CD4-positive, CD25-positive, alpha-beta regulatory T cell (primary cell): ENCODE data around the gene VSNL1. TPM values are rescaled to one million over a fixed set of nuclear protein-coding genes. Genes with fewer than 3 reads are reported as not detected.

Experiments
- ATAC-seq, 2 donors: fragments of 150-1000 bp; cut with Tn5 transposase; one replicate each; pipeline ENCODE4 v1.10.0; 2021; ENCODE audit warnings: low read depth in 2 of 2, moderate number of reproducible peaks in 2 of 2, moderate library complexity in 1 of 2
- DNase-seq, 3 donors: peaks; one replicate each; pipeline versions ENCODE4 v3.0.0 to v3.0.0-alpha.2; 2012 to 2022; ENCODE audit warnings: mixed read lengths in 1 of 3
- H3K27ac ChIP-seq: one replicate; pipeline ENCODE4 v1.7.0; 2013; ENCODE audit warnings: mild to moderate bottlenecking, low read length; ENCODE audit not compliant: insufficient read depth, poor library complexity, severe bottlenecking
- H3K27me3 ChIP-seq: one replicate; pipeline ENCODE4 v1.7.0; 2013; ENCODE audit warnings: low read length; ENCODE audit not compliant: control insufficient read depth, insufficient read depth
- H3K36me3 ChIP-seq: one replicate; pipeline ENCODE4 v1.7.0; 2013; ENCODE audit warnings: mild to moderate bottlenecking, low read length, moderate library complexity; ENCODE audit not compliant: control insufficient read depth, insufficient read depth
- H3K4me1 ChIP-seq: 2 replicates; pipeline ENCODE4 v1.7.0; 2013; ENCODE audit warnings: mild to moderate bottlenecking, low read length; ENCODE audit not compliant: insufficient read depth, control insufficient read depth, poor library complexity, severe bottlenecking
- H3K4me3 ChIP-seq: one replicate; pipeline ENCODE4 v1.7.0; 2013; ENCODE audit warnings: low read depth, mild to moderate bottlenecking, low read length, moderate library complexity
- H3K9me3 ChIP-seq, 2 experiments: 1 replicate in 1 of 2; 2 replicates in 1 of 2; pipeline ENCODE4 v1.7.0; 2013; ENCODE audit warnings: low read length in 2 of 2, mild to moderate bottlenecking in 1 of 2, moderate library complexity in 1 of 2; ENCODE audit not compliant: control insufficient read depth in 2 of 2
- H3K27ac Mint-ChIP-seq, 3 donors: one replicate each; pipeline ENCODE4 v1.8.0; 2020 to 2022; ENCODE audit warnings: mild to moderate bottlenecking in 3 of 3, mixed read lengths in 3 of 3, moderate library complexity in 2 of 3
- H3K27me3 Mint-ChIP-seq: one replicate; pipeline ENCODE4 v1.8.0; 2022; ENCODE audit warnings: mild to moderate bottlenecking, mixed read lengths
- H3K36me3 Mint-ChIP-seq: one replicate; pipeline ENCODE4 v1.8.0; 2020; ENCODE audit warnings: mixed read lengths
- H3K4me1 Mint-ChIP-seq, 4 donors: one replicate each; pipeline ENCODE4 v1.8.0; 2020 to 2022; ENCODE audit warnings: mixed read lengths in 4 of 4, mild to moderate bottlenecking in 1 of 4
- H3K4me3 Mint-ChIP-seq, 4 donors: one replicate each; pipeline ENCODE4 v1.8.0; 2020 to 2022; ENCODE audit warnings: mild to moderate bottlenecking in 4 of 4, mixed read lengths in 4 of 4, moderate library complexity in 3 of 4
- H3K9me3 Mint-ChIP-seq, 7 donors: one replicate each; pipeline ENCODE4 v1.8.0; 2020 to 2022; ENCODE audit warnings: mixed read lengths in 7 of 7, mild to moderate bottlenecking in 3 of 7, moderate library complexity in 2 of 7
- polyA plus RNA-seq, 4 donors: library from polyadenylated mRNA; unstranded; fragments of 300-500 nt; fragmentation: Illumina TruSeq; gene quantifications; one replicate each; pipeline ENCODE4 v1.2.3, GENCODE V29; 2021
- total RNA-seq: library from RNA; stranded (reverse); gene quantifications from one replicate; pipeline ENCODE4 v1.2.3, GENCODE V29; 2022

Gene VSNL1
- total and polyA plus RNA-seq, 5 donors from 2014 or later, result not detected

DNA sequence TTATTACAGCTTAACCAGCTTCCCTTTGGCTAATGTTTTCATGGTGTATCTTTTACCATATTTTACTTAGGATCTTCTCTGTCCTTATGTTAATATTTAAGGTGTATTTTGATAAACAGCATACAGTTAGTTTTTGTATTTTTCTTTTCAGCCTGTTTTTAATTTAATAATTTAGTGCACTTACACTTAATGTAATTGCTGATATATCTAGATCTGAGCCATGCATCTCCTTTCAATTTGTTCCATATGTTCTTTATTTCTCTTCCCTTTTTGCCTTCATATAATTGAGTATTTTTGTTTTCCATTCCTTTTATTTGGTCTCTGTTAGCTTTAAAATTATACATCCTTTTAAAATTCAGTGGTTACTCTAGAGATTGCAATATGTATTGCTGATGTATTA, 134.3 kb downstream of the VSNL1 start:
- Histone ChIP-seq H3K9me3 (no peaks in the 10 kb centered on the region), H3K4me3 (no peak overlapping the region), H3K36me3 (peaks cover 21% of the 10 kb centered on the region), H3K4me1 (no peaks in the 10 kb centered on the region), H3K27me3 (no peaks in the 10 kb centered on the region), H3K27ac (no peak overlapping the region)
- H3K9me3 Mint-ChIP-seq, result no peaks in the 10 kb centered on the region
- no peak overlapping the region for H3K27ac Mint-ChIP-seq
- H3K4me3 Mint-ChIP-seq, result no peak overlapping the region
- DNase-seq, result no peak
- no peak for ATAC-seq
- H3K4me1 Mint-ChIP-seq, result peaks cover 2 to 18% (median 4%) of the 10 kb centered on the region in 4 donors
- H3K36me3 Mint-ChIP-seq, result peaks cover 23% of the 10 kb centered on the region
- no peaks in the 10 kb centered on the region for H3K27me3 Mint-ChIP-seq

DNA sequence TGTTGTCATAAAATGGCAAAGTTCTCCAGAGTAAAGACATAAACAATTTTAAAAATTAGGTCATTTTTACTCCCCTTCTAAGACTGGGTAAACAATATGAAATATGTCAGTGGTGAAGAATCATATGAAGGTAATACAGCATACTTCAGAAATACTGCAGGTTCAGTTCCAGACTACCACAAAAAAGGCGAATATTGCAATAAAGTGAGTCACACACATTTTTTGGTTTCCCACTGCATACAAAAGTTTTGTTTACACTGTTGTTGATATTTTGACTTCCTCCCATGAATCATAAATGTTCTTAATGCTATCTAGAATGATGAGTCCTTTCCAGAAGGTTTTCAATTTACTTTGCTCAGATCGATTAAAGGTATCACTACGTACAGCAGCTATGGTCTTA, 139.6 kb downstream of the VSNL1 start:
- DNase-seq (no peak), ATAC-seq (no peak)
- Mint-ChIP-seq H3K27me3 (no peaks in the 10 kb centered on the region), H3K36me3 (peaks cover 48% of the 10 kb centered on the region), H3K27ac (no peak overlapping the region), H3K4me1 (peaks cover 0 to 9% (median 2%) of the 10 kb centered on the region in 4 donors), H3K9me3 (no peaks in the 10 kb centered on the region), H3K4me3 (no peak overlapping the region)
- no peak overlapping the region for H3K4me3 ChIP-seq
- H3K27me3 ChIP-seq, result no peaks in the 10 kb centered on the region
- H3K9me3 ChIP-seq, result no peaks in the 10 kb centered on the region
- H3K4me1 ChIP-seq, result no peaks in the 10 kb centered on the region
- H3K27ac ChIP-seq, result no peak overlapping the region
- peaks cover 49% of the 10 kb centered on the region for H3K36me3 ChIP-seq

DNA sequence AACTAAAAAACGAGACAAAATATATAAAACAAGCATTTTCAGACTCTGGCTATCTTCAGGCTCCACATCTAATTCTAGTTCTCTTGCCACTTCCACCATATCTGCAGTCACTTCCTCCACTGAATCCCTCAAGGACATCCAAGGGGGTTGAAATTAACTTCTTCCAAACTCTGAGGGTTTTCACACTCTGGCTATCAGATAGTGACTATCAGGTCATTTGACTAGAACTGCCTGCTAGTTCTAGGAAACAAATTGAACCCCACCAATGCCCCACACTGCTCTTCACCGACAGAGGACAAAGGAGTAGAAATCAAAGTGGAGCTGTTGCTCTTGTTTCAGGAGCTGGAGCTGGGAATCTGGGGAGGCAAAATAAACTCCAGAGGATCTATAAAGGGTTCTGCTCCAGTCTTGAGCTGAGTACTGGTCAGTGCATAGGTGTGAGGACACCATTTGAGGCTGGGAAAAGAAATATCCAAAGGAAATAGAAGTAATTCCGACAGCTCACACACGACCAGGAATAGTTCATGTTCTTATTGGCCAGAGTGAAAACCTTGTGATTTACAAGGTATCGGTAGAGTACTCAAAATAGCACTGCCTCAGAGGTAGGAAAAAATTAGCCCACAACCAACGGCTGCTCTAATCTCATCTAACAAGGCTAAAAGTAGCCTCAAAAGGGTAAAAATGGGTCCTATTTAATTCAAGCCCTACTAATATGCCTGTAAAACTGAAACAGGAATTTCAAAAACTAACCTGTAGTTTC, 141.8 kb downstream of the VSNL1 start:
- no peak overlapping the region for H3K27ac ChIP-seq
- no peak for DNase-seq
- Mint-ChIP-seq H3K27ac (no peak overlapping the region), H3K4me1 (peaks cover 0 to 17% (median 3%) of the 10 kb centered on the region in 4 donors), H3K4me3 (no peak overlapping the region), H3K36me3 (peaks cover 50% of the 10 kb centered on the region), H3K27me3 (no peaks in the 10 kb centered on the region), H3K9me3 (no peaks in the 10 kb centered on the region)
- no peaks in the 10 kb centered on the region for H3K9me3 ChIP-seq
- H3K4me3 ChIP-seq, result no peak overlapping the region
- H3K4me1 ChIP-seq, result no peaks in the 10 kb centered on the region
- H3K36me3 ChIP-seq, result peaks cover 52% of the 10 kb centered on the region
- H3K27me3 ChIP-seq, result no peaks in the 10 kb centered on the region
- ATAC-seq, result no peak

DNA sequence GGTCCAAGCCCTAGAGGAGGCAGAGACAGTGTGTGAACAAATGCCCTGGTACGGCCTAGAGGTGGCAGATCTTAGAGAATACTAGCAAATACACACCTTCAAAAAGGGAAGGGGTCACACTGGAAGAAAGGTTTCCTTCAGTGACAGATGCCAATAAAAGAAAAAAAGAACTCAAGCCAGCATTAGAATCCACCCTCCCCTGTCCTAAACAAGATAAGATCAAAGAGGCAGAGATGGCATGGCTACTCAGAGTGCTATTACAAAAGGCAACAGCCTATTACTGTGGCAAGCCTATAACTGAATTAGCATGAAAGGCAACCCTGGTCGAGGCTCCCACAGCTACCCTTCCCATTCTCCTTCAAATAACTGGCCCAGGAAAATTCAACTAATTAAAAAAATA, 143.5 kb downstream of the VSNL1 start:
- peaks cover 59% of the 10 kb centered on the region for H3K36me3 ChIP-seq
- DNase-seq (no peak), ATAC-seq (no peak)
- no peaks in the 10 kb centered on the region for H3K27me3 Mint-ChIP-seq
- no peak overlapping the region for H3K4me3 ChIP-seq
- H3K9me3 ChIP-seq, result no peaks in the 10 kb centered on the region
- no peaks in the 10 kb centered on the region for H3K9me3 Mint-ChIP-seq
- H3K27me3 ChIP-seq, result no peaks in the 10 kb centered on the region
- H3K4me3 Mint-ChIP-seq, result no peak overlapping the region
- H3K27ac Mint-ChIP-seq, result peak overlapping the region in 1 of 3 donors; percentile 17
- no peaks in the 10 kb centered on the region for H3K4me1 ChIP-seq
- peaks cover 57% of the 10 kb centered on the region for H3K36me3 Mint-ChIP-seq
- H3K4me1 Mint-ChIP-seq, result peaks cover 0 to 18% (median 4%) of the 10 kb centered on the region in 4 donors
- no peak overlapping the region for H3K27ac ChIP-seq

DNA sequence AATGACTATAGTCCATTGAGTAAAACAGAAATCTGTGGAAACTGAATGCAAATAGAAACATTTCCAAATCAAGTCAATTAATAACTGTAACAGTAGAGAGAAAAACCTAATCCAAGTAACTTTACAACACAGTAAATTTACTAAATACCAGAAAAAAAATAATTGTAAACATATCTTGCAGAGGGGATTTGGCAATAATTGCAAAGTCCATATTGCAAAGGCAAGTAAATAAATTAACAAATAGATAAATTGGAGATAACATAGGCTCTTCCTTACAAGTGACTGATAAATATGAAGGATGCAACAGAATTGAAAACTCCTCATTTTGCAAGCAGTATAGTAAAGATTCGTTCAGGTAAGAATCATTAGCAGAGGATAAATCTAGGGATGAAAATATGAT, 148.1 kb downstream of the VSNL1 start:
- H3K27me3 ChIP-seq, result no peaks in the 10 kb centered on the region
- peak overlapping the region in 2 of 3 donors; percentile 9 to 48 for H3K27ac Mint-ChIP-seq

DNA sequence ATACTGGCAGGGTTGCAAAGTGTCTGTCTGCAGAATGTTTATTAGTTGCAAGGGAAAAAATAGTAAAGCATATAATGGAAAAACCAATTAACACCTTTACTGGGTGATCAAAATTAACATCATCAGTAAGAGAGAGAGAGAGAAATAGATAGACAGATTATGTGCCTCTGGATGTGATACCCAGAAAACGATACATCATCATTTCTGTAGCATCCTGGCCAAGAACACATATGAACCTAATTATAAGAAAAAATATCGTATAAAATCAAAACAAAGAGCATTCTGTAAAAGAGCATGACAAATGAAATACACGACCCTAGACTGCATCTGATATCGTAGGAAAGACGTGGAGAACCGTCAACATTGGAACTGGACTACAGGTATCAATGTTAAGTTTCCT, 148.5 kb downstream of the VSNL1 start:
- peaks cover 0 to 14% (median 4%) of the 10 kb centered on the region in 4 donors for H3K4me1 Mint-ChIP-seq
- H3K27ac Mint-ChIP-seq, result peak overlapping the region in 1 of 3 donors; percentile 9
- no peak overlapping the region for H3K27ac ChIP-seq
- DNase-seq, result no peak
- no peaks in the 10 kb centered on the region for H3K9me3 Mint-ChIP-seq
- H3K4me3 ChIP-seq, result no peak overlapping the region
- H3K36me3 Mint-ChIP-seq, result peaks cover 53% of the 10 kb centered on the region
- H3K27me3 ChIP-seq, result no peaks in the 10 kb centered on the region
- H3K36me3 ChIP-seq, result peaks cover 54% of the 10 kb centered on the region
- no peak for ATAC-seq
- no peaks in the 10 kb centered on the region for H3K27me3 Mint-ChIP-seq
- no peaks in the 10 kb centered on the region for H3K9me3 ChIP-seq
- no peak overlapping the region for H3K4me3 Mint-ChIP-seq
- H3K4me1 ChIP-seq, result no peaks in the 10 kb centered on the region

More for the DNA sequence above, 148.1 kb downstream of the VSNL1 start:
- Histone ChIP-seq H3K36me3 (peaks cover 54% of the 10 kb centered on the region), H3K27ac (no peak overlapping the region), H3K4me3 (no peak overlapping the region), H3K9me3 (no peaks in the 10 kb centered on the region), H3K4me1 (no peaks in the 10 kb centered on the region)
- Mint-ChIP-seq H3K27me3 (no peaks in the 10 kb centered on the region), H3K9me3 (no peaks in the 10 kb centered on the region), H3K36me3 (peaks cover 55% of the 10 kb centered on the region), H3K4me1 (peaks cover 0 to 14% (median 4%) of the 10 kb centered on the region in 4 donors), H3K4me3 (no peak overlapping the region)
- ATAC-seq (no peak), DNase-seq (no peak)

DNA sequence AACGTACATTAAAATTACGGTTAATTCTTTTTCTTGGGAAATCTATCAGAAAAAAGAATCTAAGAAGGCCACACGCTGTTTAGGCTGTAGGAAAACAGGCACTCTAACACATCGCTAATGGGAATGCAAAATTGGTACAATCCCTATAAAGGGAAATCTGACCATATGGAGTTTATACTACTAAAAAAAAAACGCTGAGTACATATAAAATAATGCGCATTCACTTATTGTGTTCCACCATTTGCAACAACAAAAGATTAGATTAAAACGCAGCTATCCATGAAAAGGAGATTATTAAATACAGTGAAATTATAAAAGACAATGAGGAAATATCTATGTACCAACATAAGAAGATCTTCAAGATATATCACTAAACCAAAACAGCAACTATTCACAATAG, 150.3 kb downstream of the VSNL1 start:
- DNase-seq (no peak), ATAC-seq (no peak)
- Histone ChIP-seq H3K4me1 (no peaks in the 10 kb centered on the region), H3K27me3 (no peaks in the 10 kb centered on the region), H3K27ac (no peak overlapping the region), H3K9me3 (no peaks in the 10 kb centered on the region), H3K36me3 (peaks cover 65% of the 10 kb centered on the region), H3K4me3 (no peak overlapping the region)
- Mint-ChIP-seq H3K27me3 (no peaks in the 10 kb centered on the region), H3K36me3 (peaks cover 53% of the 10 kb centered on the region), H3K9me3 (no peaks in the 10 kb centered on the region), H3K4me1 (peaks cover 0 to 9% (median 3%) of the 10 kb centered on the region in 4 donors), H3K27ac (no peak overlapping the region), H3K4me3 (no peak overlapping the region)
